Adrenal gland (tissue), 12 donors: ENCODE measurements around the gene PPME1. TPM values are rescaled to one million over a fixed set of nuclear protein-coding genes. Genes with fewer than 3 reads are reported as not detected.

Experiments
- DNase-seq, 7 donors: peaks; one replicate each; pipeline ENCODE4 v3.0.0-alpha.2; 2019 to 2020
- H3K27ac ChIP-seq, 5 donors: fragments of 200-600 bp; sonication (generic) in 4 of 5; 1 replicate in 3 of 5; 2 replicates in 2 of 5; pipeline versions ENCODE4 v1.5.1 to v1.8.0; 2016 to 2020; ENCODE audit warnings: mild to moderate bottlenecking in 1 of 5
- H3K27me3 ChIP-seq: fragments of 200-600 bp; 2 replicates; pipeline ENCODE4 v1.8.0; 2021
- H3K36me3 ChIP-seq, 2 donors: fragments of 200-600 bp; replicated peaks in 1 of 2; 1 replicate in 1 of 2; 2 replicates in 1 of 2; pipeline versions ENCODE4 v1.5.1 to v1.8.0; 2018 to 2022
- H3K4me1 ChIP-seq, 2 donors: fragments of 200-600 bp; replicated peaks in 1 of 2; 1 replicate in 1 of 2; 2 replicates in 1 of 2; pipeline versions ENCODE4 v1.5.1 to v1.8.0; 2018 to 2021
- H3K4me3 ChIP-seq, 4 donors: fragments of 200-600 bp; sonication (generic) in 3 of 4; one replicate each; pipeline ENCODE4 v1.5.1; 2016 to 2018
- H3K9me3 ChIP-seq, 3 donors: fragments of 200-600 bp; sonication (generic) in 1 of 3; replicated peaks in 1 of 3; 1 replicate in 2 of 3; 2 replicates in 1 of 3; pipeline versions ENCODE4 v1.5.1 to v1.8.0; 2016 to 2021
- POLR2A ChIP-seq, 2 donors: fragments of 450-650 bp; IDR thresholded peaks; one replicate each; pipeline ENCODE4 v1.6.1; 2017; ENCODE audit warnings: antibody characterized with exemption in 2 of 2, mild to moderate bottlenecking in 2 of 2, moderate library complexity in 1 of 2
- WGBS, 4 donors: extraction: QIAGEN DNeasy Blood & Tissue Kit in 2 of 4; methylation state at CpG; one replicate each; pipeline versions ENCODE4 v1.1.5 to v1.1.7; 2013 to 2017; 5-methylcytosine and 5-hydroxymethylcytosine counted together
- intact Hi-C, 2 donors: fragments of 100-400 bp; cut with DNase I; formaldehyde crosslinking; loops; one replicate each; pipeline versions ENCODE4 v1.14.1 to v1.15.0; 2022 to 2023
- polyA plus RNA-seq, 3 donors: library from polyadenylated mRNA; stranded (reverse); fragments of 200-250 nt in 2 of 3; fragments of 350-450 nt in 1 of 3; fragmentation: Illumina TruSeq in 1 of 3; extraction: RNeasy Lipid Tissue Mini Kit (QIAGEN cat#74804) in 1 of 3; gene quantifications; one replicate each; pipeline ENCODE4 v1.2.3, GENCODE V29; 2013 to 2014
- total RNA-seq, 9 donors: library from RNA; depleted of rRNA in 4 of 9; stranded (reverse); fragments of >200 nt in 4 of 9; fragments of 120-200 nt in 1 of 9; fragmentation: NEBNext Ultra II Directional in 1 of 9; extraction: Animal tissue kit (Norgen Biotek cat#: 25700) in 1 of 9; gene quantifications; one replicate each; pipeline versions ENCODE4 v1.1.0 to v1.2.4, GENCODE V29; 2013 to 2023
- TF ChIP-seq, protein P1 (sequence below), 6 experiments: fragments of 450-650 bp in 4 of 6; fragments of 200-600 bp in 2 of 6; sonication (generic) in 1 of 6; IDR thresholded peaks; 1 replicate in 5 of 6; 2 replicates in 1 of 6; pipeline versions ENCODE4 v1.5.1 to v1.8.0; 2016 to 2021; ENCODE audit warnings: antibody characterized with exemption in 6 of 6, mild to moderate bottlenecking in 2 of 6, moderate library complexity in 1 of 6
- donor health status: healthy with polysubstance abuse.
- donor health status: Bipolar disorder and iron deficiency.
- donor health status: DM: yes; HTN: yes; CAD: no.
- donor health status: DM: no; HTN: no; CAD: no.
- donor health status: DM: no; HTN: no; CAD: no.
- donor health status: DM: yes; HTN: yes; CAD: no.

PPME1 gene
- total and polyA plus RNA-seq, 12 donors, result 29.6 to 71.6 (median 48.2) TPM

DNA sequence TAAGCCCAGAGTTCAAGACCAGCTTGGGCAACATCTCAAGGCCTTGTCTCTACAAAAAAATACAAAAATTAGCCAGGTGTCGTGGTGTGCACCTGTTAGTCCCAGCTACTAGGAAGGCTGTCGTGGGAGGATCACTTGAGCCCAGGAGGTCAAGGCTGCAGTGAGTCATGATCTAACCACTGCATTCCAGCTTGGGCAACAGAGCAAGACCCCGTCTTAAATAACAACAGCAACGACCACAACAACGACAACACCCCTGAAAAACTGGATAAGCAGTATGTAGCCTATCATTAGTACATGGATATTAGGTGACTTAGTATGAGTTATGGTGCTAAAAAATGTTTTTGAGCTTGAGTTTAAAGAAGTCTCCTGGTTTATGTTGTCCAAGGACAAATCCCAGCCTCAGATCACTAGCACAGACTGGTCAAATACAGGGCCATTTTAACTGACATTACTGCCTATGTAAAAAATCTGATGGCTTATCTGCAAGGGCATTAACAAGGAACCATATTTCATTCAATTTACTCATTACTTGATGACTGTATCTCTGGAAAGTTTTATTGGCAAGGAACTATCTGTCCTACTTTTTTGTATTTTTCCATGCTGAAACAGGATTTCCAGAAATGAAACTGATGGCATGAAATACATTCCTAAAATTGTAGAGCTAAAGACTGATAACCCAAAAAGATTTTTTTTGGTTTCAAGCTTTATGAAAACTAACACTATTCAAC lies 23.7 kb upstream of the PPME1 start:
- Histone ChIP-seq H3K4me1 (peaks cover 15 to 21% of the 10 kb centered on the region in 2 donors), H3K4me3 (peak overlapping the region in 1 of 4 donors; percentile 22), H3K27me3 (no peaks in the 10 kb centered on the region), H3K27ac (peak overlapping the region in 4 of 5 donors; percentile 78 to 87 (median 84)), H3K36me3 (no peaks in the 10 kb centered on the region), H3K9me3 (no peaks in the 10 kb centered on the region)
- DNase-seq, result peak; percentile 36 to 80 (median 59)
- intact Hi-C loops, result no loop called here
- TF ChIP-seq, protein P1, sequence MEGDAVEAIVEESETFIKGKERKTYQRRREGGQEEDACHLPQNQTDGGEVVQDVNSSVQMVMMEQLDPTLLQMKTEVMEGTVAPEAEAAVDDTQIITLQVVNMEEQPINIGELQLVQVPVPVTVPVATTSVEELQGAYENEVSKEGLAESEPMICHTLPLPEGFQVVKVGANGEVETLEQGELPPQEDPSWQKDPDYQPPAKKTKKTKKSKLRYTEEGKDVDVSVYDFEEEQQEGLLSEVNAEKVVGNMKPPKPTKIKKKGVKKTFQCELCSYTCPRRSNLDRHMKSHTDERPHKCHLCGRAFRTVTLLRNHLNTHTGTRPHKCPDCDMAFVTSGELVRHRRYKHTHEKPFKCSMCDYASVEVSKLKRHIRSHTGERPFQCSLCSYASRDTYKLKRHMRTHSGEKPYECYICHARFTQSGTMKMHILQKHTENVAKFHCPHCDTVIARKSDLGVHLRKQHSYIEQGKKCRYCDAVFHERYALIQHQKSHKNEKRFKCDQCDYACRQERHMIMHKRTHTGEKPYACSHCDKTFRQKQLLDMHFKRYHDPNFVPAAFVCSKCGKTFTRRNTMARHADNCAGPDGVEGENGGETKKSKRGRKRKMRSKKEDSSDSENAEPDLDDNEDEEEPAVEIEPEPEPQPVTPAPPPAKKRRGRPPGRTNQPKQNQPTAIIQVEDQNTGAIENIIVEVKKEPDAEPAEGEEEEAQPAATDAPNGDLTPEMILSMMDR (IDR thresholded peaks at IDR 0.05), result no peak
- no peak for TF ChIP-seq POLR2A (IDR thresholded peaks at IDR 0.05)
- 53 to 59% (median 55%) methylated on average over 5 of the region's 5 CpGs for WGBS, 4 donors

DNA sequence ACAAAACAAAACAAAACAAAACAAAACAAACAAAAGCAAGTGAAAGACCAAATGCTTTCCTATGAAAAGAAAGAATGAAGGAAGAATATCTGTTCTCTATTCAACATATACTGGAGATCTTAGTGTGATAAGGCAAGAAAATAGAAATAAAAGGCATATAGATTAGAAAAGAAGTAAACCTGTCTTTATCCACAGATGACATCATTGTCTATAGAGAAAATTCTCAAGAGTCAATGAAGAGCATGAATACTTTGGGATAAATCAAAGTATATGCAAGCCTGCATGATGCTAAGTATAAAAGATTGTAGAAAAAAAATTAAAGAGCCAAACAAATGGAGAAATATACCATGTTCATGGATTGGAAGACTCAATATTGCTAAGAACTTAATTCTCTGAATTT lies 17.9 kb upstream of the PPME1 start:
- no peak overlapping the region for H3K4me3 ChIP-seq
- H3K36me3 ChIP-seq, result no peaks in the 10 kb centered on the region
- TF ChIP-seq, protein P1 (IDR thresholded peaks at IDR 0.05), result no peak
- no peak for TF ChIP-seq POLR2A (IDR thresholded peaks at IDR 0.05)
- intact Hi-C loops, result no loop called here
- H3K27ac ChIP-seq, result no peak overlapping the region
- H3K9me3 ChIP-seq, result peaks cover 0 to 7% (median 0%) of the 10 kb centered on the region in 3 donors
- H3K4me1 ChIP-seq, result peaks cover 9 to 20% of the 10 kb centered on the region in 2 donors
- no peaks in the 10 kb centered on the region for H3K27me3 ChIP-seq
- no peak for DNase-seq

DNA sequence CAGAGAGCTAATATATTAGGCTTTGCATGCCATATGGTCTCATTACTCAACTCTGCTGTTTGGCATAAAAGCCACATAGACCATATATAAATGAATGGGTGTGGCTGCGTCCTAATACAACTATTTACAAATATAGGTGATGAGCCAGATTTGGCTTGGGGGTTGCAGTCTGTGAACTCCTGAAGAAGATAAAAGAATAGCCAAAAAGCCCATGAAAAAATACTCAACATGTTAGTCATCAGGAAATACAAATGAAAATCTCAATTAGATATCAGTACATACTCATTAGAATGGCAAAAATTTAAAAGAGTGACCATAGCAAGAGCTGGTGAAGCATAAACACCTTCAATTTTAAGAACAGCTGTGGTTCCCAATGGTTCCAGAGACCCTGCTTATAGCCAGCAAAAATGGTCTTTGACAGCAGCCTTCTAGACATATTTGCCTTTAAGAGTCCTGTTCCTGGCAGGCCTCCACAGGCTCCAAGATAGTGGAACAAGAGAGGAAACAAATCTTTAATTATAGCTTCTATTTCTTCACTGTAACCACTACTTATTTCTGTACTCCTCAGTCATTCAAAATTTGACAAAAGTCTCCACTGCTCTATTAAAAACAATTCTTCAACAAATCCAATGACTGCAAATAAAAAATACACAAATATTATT lies 16.3 kb upstream of the PPME1 start:
- peak overlapping the region in 2 of 5 donors; percentile 33 to 38 for H3K27ac ChIP-seq
- TF ChIP-seq POLR2A (IDR thresholded peaks at IDR 0.05), result no peak
- H3K27me3 ChIP-seq, result no peaks in the 10 kb centered on the region
- intact Hi-C loops, result no loop called here
- 69 to 91% (median 84%) methylated on average over 1 of the region's 1 CpG for WGBS, 4 donors
- DNase-seq, result peak in 6 of 7 donors; percentile 27 to 67 (median 48)
- H3K36me3 ChIP-seq, result no peaks in the 10 kb centered on the region
- H3K4me1 ChIP-seq, result peaks cover 9 to 12% of the 10 kb centered on the region in 2 donors
- peaks cover 0 to 7% (median 0%) of the 10 kb centered on the region in 3 donors for H3K9me3 ChIP-seq
- H3K4me3 ChIP-seq, result no peak overlapping the region

DNA sequence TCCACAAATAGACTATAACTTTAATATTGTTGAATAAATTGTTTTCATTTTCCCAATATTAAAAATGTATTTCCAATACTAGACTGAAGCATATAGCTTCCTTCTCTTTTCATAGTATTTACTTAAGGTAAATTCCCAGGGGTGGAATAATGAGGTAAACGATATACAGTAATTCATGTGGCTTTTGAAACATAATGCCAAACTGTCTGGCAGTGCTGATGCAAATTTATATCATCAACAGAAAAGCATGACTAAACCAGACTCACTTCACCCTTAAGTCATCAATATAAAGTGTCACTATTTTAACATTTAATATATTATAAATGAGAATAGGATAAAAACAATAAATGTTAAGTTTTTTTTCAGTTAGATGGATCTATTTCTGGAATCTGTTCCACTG lies 13.9 kb upstream of the PPME1 start:
- TF ChIP-seq, protein P1 (IDR thresholded peaks at IDR 0.05), result no peak
- no peak for TF ChIP-seq POLR2A (IDR thresholded peaks at IDR 0.05)
- Histone ChIP-seq H3K9me3 (peaks cover 0 to 7% (median 0%) of the 10 kb centered on the region in 3 donors), H3K27me3 (no peaks in the 10 kb centered on the region), H3K36me3 (peaks cover 0 to 4% of the 10 kb centered on the region in 2 donors), H3K4me1 (peaks cover 9 to 12% of the 10 kb centered on the region in 2 donors), H3K4me3 (no peak overlapping the region), H3K27ac (no peak overlapping the region)
- WGBS, 4 donors, result 79 to 91% (median 86%) methylated on average over 1 of the region's 1 CpG
- intact Hi-C loops, result no loop called here
- DNase-seq, result no peak
